ENCODE results near the gene MFAP1. TPM values are rescaled to one million over a fixed set of nuclear protein-coding genes. Genes with fewer than 3 reads are reported as not detected.
A peak's percentile ranks its signal among the peaks of the same experiment; 100 is the strongest.

The MFAP1 gene, protein sequence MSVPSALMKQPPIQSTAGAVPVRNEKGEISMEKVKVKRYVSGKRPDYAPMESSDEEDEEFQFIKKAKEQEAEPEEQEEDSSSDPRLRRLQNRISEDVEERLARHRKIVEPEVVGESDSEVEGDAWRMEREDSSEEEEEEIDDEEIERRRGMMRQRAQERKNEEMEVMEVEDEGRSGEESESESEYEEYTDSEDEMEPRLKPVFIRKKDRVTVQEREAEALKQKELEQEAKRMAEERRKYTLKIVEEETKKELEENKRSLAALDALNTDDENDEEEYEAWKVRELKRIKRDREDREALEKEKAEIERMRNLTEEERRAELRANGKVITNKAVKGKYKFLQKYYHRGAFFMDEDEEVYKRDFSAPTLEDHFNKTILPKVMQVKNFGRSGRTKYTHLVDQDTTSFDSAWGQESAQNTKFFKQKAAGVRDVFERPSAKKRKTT
- 15.4 TPM for polyA plus RNA-seq (2013)

DNA sequence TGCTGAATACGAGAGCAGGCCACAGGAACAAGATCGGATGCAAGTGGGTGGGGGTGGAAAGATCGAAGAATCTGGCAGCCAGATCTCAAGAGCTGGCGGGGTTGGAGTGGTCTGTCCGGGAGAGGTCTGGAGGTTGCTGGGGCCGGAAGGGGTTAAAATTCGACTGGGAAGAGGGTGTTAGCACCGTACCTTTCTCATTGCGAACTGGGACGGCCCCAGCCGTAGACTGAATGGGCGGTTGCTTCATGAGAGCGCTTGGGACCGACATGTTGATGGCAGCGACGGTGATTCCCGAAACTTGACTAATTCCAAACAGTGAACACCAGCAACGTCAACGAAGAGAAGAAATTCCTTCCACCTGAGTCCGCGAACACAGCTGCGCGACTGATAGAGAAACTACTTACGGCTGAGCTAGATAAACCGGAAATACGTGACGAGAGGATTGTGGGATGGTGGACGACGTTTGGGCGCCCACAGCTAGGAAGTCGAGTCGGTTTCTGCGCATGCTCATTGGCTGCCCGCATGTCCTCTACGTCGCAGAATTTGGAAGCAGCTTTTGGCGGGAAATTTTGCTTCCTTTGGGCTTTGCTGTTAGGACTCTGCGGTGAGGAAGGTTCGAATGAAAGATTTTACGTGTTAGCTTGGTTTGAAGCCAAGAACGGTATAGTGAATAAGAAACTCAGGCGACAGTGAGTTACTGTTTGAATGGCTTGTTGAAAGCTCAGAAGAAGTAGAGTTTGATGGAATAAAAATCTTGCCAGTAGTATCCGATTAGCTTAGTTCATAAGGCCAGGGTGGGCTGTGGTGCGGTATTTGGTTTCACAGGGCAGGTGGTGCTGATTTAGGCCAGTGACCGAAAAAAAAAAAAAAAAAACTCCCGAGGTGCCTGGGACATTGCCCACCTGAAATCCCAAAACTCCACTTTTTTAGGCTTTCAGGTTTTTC is at the start of gene MFAP1:
TSS of gene MFAP1 (minus strand) at position 389 of the 945 bp plus-strand sequence. CDS start at position 268, 121 bp downstream.
- 7% methylated on average over 43 of the region's 46 CpGs for WGBS (ENCODE audit: insufficient coverage)
- ChIA-PET CTCF (interaction anchor here (1.0 to 1.2 kb wide), 2 partner anchors 24 to 28 kb away, joined by 3 to 4 read pairs; partner anchors contain the start of gene HYPK), POLR2A (interaction anchor here (0.6 to 1.8 kb wide), 5 partner anchors 13 to 1616 kb away, joined by 3 to 9 read pairs (median 3); partner anchors contain the start of genes HYPK, SERINC4 and VPS39)
- no peaks in the 10 kb centered on the region for H3K9me3 ChIP-seq (ENCODE audit: control extremely low read depth in 1 of 5, control insufficient read depth in 4 of 5, insufficient read depth in 2 of 5, low read depth in 1 of 5, low read length in 4 of 5)
- H3K4me1 ChIP-seq (ENCODE audit: control extremely low read depth in 1 of 4, control insufficient read depth in 4 of 4, insufficient read depth in 4 of 4, low read length in 3 of 4): peaks cover 6 to 38% (median 35%) of the 10 kb centered on the region in 4 experiments
- peak within 1 kb of the TSS; percentile 55 to 99 (median 96) for H3K4me3 ChIP-seq (ENCODE audit: control insufficient read depth in 1 of 7, extremely low read depth in 1 of 7, insufficient read depth in 4 of 7, low read depth in 2 of 7, low read length in 6 of 7)
- no peaks in the 10 kb centered on the region for H3K27me3 ChIP-seq (replicated peaks in 2 of 5; ENCODE audit: control insufficient read depth in 4 of 5, insufficient read depth in 5 of 5, low read length in 4 of 5)
- H3K36me3 ChIP-seq (ENCODE audit: control insufficient read depth in 4 of 4, insufficient read depth in 4 of 4, low read length in 3 of 4): peaks cover 0 to 8% (median under 1%) of the 10 kb centered on the region in 4 experiments
- DNase-seq: peak; percentile 96 to 98 (median 97)
- H3K27ac ChIP-seq (ENCODE audit: insufficient read depth in 1 of 2, low read depth in 1 of 2, low read length in 2 of 2, poor library complexity in 1 of 2, severe bottlenecking in 2 of 2): peak within 1 kb of the TSS; percentile 94 to 97

DNA sequence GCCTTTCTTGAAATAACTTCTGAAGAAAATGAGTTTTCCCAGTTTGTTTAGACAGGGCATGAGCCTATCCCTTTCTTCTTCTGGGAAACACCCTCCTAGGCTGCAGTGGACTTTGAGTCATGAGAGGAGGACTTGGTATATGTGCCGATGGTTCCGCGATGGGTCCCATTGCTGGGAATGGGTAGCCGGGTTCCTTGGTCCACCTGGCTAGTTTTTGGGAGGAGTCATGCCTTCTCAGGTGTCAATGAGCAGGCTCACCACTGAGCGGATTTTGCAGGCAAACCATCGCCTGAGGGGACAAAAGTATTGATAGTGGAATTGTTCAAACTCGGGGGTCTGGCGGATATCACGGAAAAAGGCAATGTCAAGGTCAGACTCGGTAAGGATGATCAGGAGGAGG is 49.2 kb upstream of the MFAP1 start:
- peaks cover 2 to 7% (median 4%) of the 10 kb centered on the region in 4 experiments for H3K4me1 ChIP-seq (ENCODE audit: control extremely low read depth in 1 of 4, control insufficient read depth in 4 of 4, insufficient read depth in 4 of 4, low read length in 3 of 4)
- CTCF ChIA-PET: interaction anchor here (1.0 to 1.4 kb wide), 2 partner anchors 16 to 30 kb away, joined by 3 to 4 read pairs; no protein-coding TSS in a partner anchor
- WGBS (ENCODE audit: insufficient coverage): 99% methylated on average over 10 of the region's 10 CpGs
- H3K27me3 ChIP-seq (replicated peaks in 2 of 5; ENCODE audit: control insufficient read depth in 4 of 5, insufficient read depth in 5 of 5, low read length in 4 of 5): no peaks in the 10 kb centered on the region
- POLR2A ChIA-PET: no interaction called here
- H3K27ac ChIP-seq (ENCODE audit: insufficient read depth in 1 of 2, low read depth in 1 of 2, low read length in 2 of 2, poor library complexity in 1 of 2, severe bottlenecking in 2 of 2): no peak overlapping the region
- H3K9me3 ChIP-seq (ENCODE audit: control extremely low read depth in 1 of 5, control insufficient read depth in 4 of 5, insufficient read depth in 2 of 5, low read depth in 1 of 5, low read length in 4 of 5): no peaks in the 10 kb centered on the region
- H3K36me3 ChIP-seq (ENCODE audit: control insufficient read depth in 4 of 4, insufficient read depth in 4 of 4, low read length in 3 of 4): peaks cover 0 to 53% (median 13%) of the 10 kb centered on the region in 4 experiments
- DNase-seq: no peak
- H3K4me3 ChIP-seq (ENCODE audit: control insufficient read depth in 1 of 7, extremely low read depth in 1 of 7, insufficient read depth in 4 of 7, low read depth in 2 of 7, low read length in 6 of 7): no peak overlapping the region

GRCh38 chr15:43872416-43873020 is 48.0 kb upstream of the MFAP1 start:
- H3K27me3 ChIP-seq (replicated peaks in 2 of 5; ENCODE audit: control insufficient read depth in 4 of 5, insufficient read depth in 5 of 5, low read length in 4 of 5): no peaks in the 10 kb centered on the region
- no peak overlapping the region for H3K4me3 ChIP-seq (ENCODE audit: control insufficient read depth in 1 of 7, extremely low read depth in 1 of 7, insufficient read depth in 4 of 7, low read depth in 2 of 7, low read length in 6 of 7)
- peak; percentile 64 to 82 (median 77) for DNase-seq
- H3K4me1 ChIP-seq (ENCODE audit: control extremely low read depth in 1 of 4, control insufficient read depth in 4 of 4, insufficient read depth in 4 of 4, low read length in 3 of 4): peaks cover 9 to 17% (median 11%) of the 10 kb centered on the region in 4 experiments
- ChIA-PET CTCF (interaction anchor here (0.7 to 1.6 kb wide), 5 partner anchors 10 to 194 kb away, joined by 3 to 5 read pairs (median 4); no protein-coding TSS in a partner anchor), POLR2A (no interaction called here)
- peaks cover 0 to 44% (median 11%) of the 10 kb centered on the region in 4 experiments for H3K36me3 ChIP-seq (ENCODE audit: control insufficient read depth in 4 of 4, insufficient read depth in 4 of 4, low read length in 3 of 4)
- no peaks in the 10 kb centered on the region for H3K9me3 ChIP-seq (ENCODE audit: control extremely low read depth in 1 of 5, control insufficient read depth in 4 of 5, insufficient read depth in 2 of 5, low read depth in 1 of 5, low read length in 4 of 5)
- H3K27ac ChIP-seq (ENCODE audit: insufficient read depth in 1 of 2, low read depth in 1 of 2, low read length in 2 of 2, poor library complexity in 1 of 2, severe bottlenecking in 2 of 2): no peak overlapping the region
- 77% methylated on average over 4 of the region's 6 CpGs for WGBS (ENCODE audit: insufficient coverage)

- WGBS (ENCODE audit: insufficient coverage): no CpG with 5 or more reads among the region's 2 CpGs
- DNase-seq: no peak
- Histone ChIP-seq H3K9me3 (ENCODE audit: control extremely low read depth in 1 of 5, control insufficient read depth in 4 of 5, insufficient read depth in 2 of 5, low read depth in 1 of 5, low read length in 4 of 5) (no peaks in the 10 kb centered on the region), H3K27me3 (replicated peaks in 2 of 5; ENCODE audit: control insufficient read depth in 4 of 5, insufficient read depth in 5 of 5, low read length in 4 of 5) (no peaks in the 10 kb centered on the region), H3K27ac (ENCODE audit: insufficient read depth in 1 of 2, low read depth in 1 of 2, low read length in 2 of 2, poor library complexity in 1 of 2, severe bottlenecking in 2 of 2) (no peak overlapping the region), H3K4me3 (ENCODE audit: control insufficient read depth in 1 of 7, extremely low read depth in 1 of 7, insufficient read depth in 4 of 7, low read depth in 2 of 7, low read length in 6 of 7) (no peak overlapping the region), H3K4me1 (ENCODE audit: control extremely low read depth in 1 of 4, control insufficient read depth in 4 of 4, insufficient read depth in 4 of 4, low read length in 3 of 4) (peaks cover 9 to 17% (median 11%) of the 10 kb centered on the region in 4 experiments), H3K36me3 (ENCODE audit: control insufficient read depth in 4 of 4, insufficient read depth in 4 of 4, low read length in 3 of 4) (peaks cover 0 to 41% (median 11%) of the 10 kb centered on the region in 4 experiments)
- ChIA-PET POLR2A (no interaction called here), CTCF (interaction anchor here (0.7 to 1.6 kb wide), 5 partner anchors 10 to 195 kb away, joined by 3 to 5 read pairs (median 4); no protein-coding TSS in a partner anchor)
Measured at GRCh38 chr15:43871835-43872234, 47.3 kb upstream of the MFAP1 start.

GRCh38 chr15:43868406-43868805 is 43.9 kb upstream of the MFAP1 start:
- peak in 2 of 3 donors; percentile 38 to 39 for DNase-seq
- H3K36me3 ChIP-seq (ENCODE audit: control insufficient read depth in 4 of 4, insufficient read depth in 4 of 4, low read length in 3 of 4): peaks cover 3 to 39% (median 8%) of the 10 kb centered on the region in 4 experiments
- CTCF ChIA-PET: interaction anchor here (0.6 to 1.6 kb wide), 4 partner anchors 11 to 637 kb away, joined by 3 to 9 read pairs (median 4); no protein-coding TSS in a partner anchor
- no peaks in the 10 kb centered on the region for H3K27me3 ChIP-seq (replicated peaks in 2 of 5; ENCODE audit: control insufficient read depth in 4 of 5, insufficient read depth in 5 of 5, low read length in 4 of 5)
- H3K9me3 ChIP-seq (ENCODE audit: control extremely low read depth in 1 of 5, control insufficient read depth in 4 of 5, insufficient read depth in 2 of 5, low read depth in 1 of 5, low read length in 4 of 5): no peaks in the 10 kb centered on the region
- peaks cover 9 to 17% (median 11%) of the 10 kb centered on the region in 4 experiments for H3K4me1 ChIP-seq (ENCODE audit: control extremely low read depth in 1 of 4, control insufficient read depth in 4 of 4, insufficient read depth in 4 of 4, low read length in 3 of 4)
- H3K4me3 ChIP-seq (ENCODE audit: control insufficient read depth in 1 of 7, extremely low read depth in 1 of 7, insufficient read depth in 4 of 7, low read depth in 2 of 7, low read length in 6 of 7): peak overlapping the region in 2 of 7 experiments; percentile 19 to 58
- no CpG with 5 or more reads among the region's 2 CpGs for WGBS (ENCODE audit: insufficient coverage)
- no peak overlapping the region for H3K27ac ChIP-seq (ENCODE audit: insufficient read depth in 1 of 2, low read depth in 1 of 2, low read length in 2 of 2, poor library complexity in 1 of 2, severe bottlenecking in 2 of 2)
- POLR2A ChIA-PET: no interaction called here

GRCh38 chr15:43867096-43867495 is 42.6 kb upstream of the MFAP1 start:
- CTCF ChIA-PET: no interaction called here
- H3K36me3 ChIP-seq (ENCODE audit: control insufficient read depth in 4 of 4, insufficient read depth in 4 of 4, low read length in 3 of 4): peaks cover 2 to 32% (median 6%) of the 10 kb centered on the region in 4 experiments
- peaks cover 9 to 17% (median 11%) of the 10 kb centered on the region in 4 experiments for H3K4me1 ChIP-seq (ENCODE audit: control extremely low read depth in 1 of 4, control insufficient read depth in 4 of 4, insufficient read depth in 4 of 4, low read length in 3 of 4)
- no peaks in the 10 kb centered on the region for H3K9me3 ChIP-seq (ENCODE audit: control extremely low read depth in 1 of 5, control insufficient read depth in 4 of 5, insufficient read depth in 2 of 5, low read depth in 1 of 5, low read length in 4 of 5)
- H3K27ac ChIP-seq (ENCODE audit: insufficient read depth in 1 of 2, low read depth in 1 of 2, low read length in 2 of 2, poor library complexity in 1 of 2, severe bottlenecking in 2 of 2): no peak overlapping the region
- POLR2A ChIA-PET: no interaction called here
- DNase-seq: no peak
- 88% methylated on average over 4 of the region's 5 CpGs for WGBS (ENCODE audit: insufficient coverage)
- no peaks in the 10 kb centered on the region for H3K27me3 ChIP-seq (replicated peaks in 2 of 5; ENCODE audit: control insufficient read depth in 4 of 5, insufficient read depth in 5 of 5, low read length in 4 of 5)
- H3K4me3 ChIP-seq (ENCODE audit: control insufficient read depth in 1 of 7, extremely low read depth in 1 of 7, insufficient read depth in 4 of 7, low read depth in 2 of 7, low read length in 6 of 7): no peak overlapping the region

All from common myeloid progenitor, CD34-positive (primary cell).